Upper lobe of left lung (tissue), 6 donors: Measurements from ENCODE around the gene SYF2. TPM values are rescaled to one million over a fixed set of nuclear protein-coding genes. Genes with fewer than 3 reads are reported as not detected.

Experiments
- ATAC-seq, 2 donors: fragments of 200-7000 bp; cut with Tn5 transposase; one replicate each; pipeline ENCODE4 v1.9.1; 2022; ENCODE audit warnings: mild to moderate bottlenecking in 2 of 2, moderate library complexity in 2 of 2; ENCODE audit not compliant: low FRiP score in 2 of 2
- DNase-seq, 2 donors: peaks; one replicate each; pipeline ENCODE4 v3.0.0-alpha.2; 2019 to 2020
- H3K27ac ChIP-seq, 4 donors: fragments of 200-600 bp; sonication (generic); one replicate each; pipeline ENCODE4 v1.5.1; 2016 to 2019
- H3K27me3 ChIP-seq, 4 donors: fragments of 200-600 bp; sonication (generic); one replicate each; pipeline ENCODE4 v1.5.1; 2017 to 2019
- H3K36me3 ChIP-seq, 4 donors: fragments of 200-600 bp; sonication (generic); one replicate each; pipeline ENCODE4 v1.5.1; 2016 to 2019
- H3K4me1 ChIP-seq, 4 donors: fragments of 200-600 bp; sonication (generic); one replicate each; pipeline ENCODE4 v1.5.1; 2018 to 2019
- H3K4me3 ChIP-seq, 4 donors: fragments of 200-600 bp; sonication (generic); one replicate each; pipeline ENCODE4 v1.5.1; 2017 to 2019; ENCODE audit warnings: mild to moderate bottlenecking in 2 of 4, moderate library complexity in 1 of 4
- H3K9me3 ChIP-seq, 4 donors: fragments of 200-600 bp; sonication (generic); one replicate each; pipeline ENCODE4 v1.5.1; 2018 to 2019
- EP300 ChIP-seq, 4 donors: sonication (generic); formaldehyde crosslinking; IDR thresholded peaks; one replicate each; pipeline ENCODE4 v1.5.1; 2017; ENCODE audit warnings: antibody characterized with exemption in 4 of 4, control low read depth in 2 of 4
- POLR2A ChIP-seq, 4 donors: fragments of 450-650 bp; IDR thresholded peaks; one replicate each; pipeline ENCODE4 v1.5.1; 2016 to 2017; ENCODE audit warnings: antibody characterized with exemption in 4 of 4, mild to moderate bottlenecking in 2 of 4
- POLR2AphosphoS5 ChIP-seq, 2 donors: sonication (generic); formaldehyde crosslinking; IDR thresholded peaks; one replicate each; pipeline ENCODE4 v1.5.1; 2017; ENCODE audit warnings: antibody characterized with exemption in 2 of 2
- WGBS, 2 donors: methylation state at CpG; one replicate each; pipeline ENCODE4 v1.1.5; 2017 to 2018; 5-methylcytosine and 5-hydroxymethylcytosine counted together
- total RNA-seq, 6 donors: library from RNA; depleted of rRNA in 4 of 6; stranded (reverse); fragments of >200 nt in 4 of 6; gene quantifications; one replicate each; pipeline versions ENCODE4 v1.1.0 to v1.2.1, GENCODE V29; 2016 to 2021
- TF ChIP-seq, protein P1 (sequence below), 6 experiments: fragments of 450-650 bp in 4 of 6; fragments of 200-600 bp in 2 of 6; sonication (generic) in 2 of 6; IDR thresholded peaks; one replicate each; pipeline ENCODE4 v1.5.1; 2016 to 2019; ENCODE audit warnings: antibody characterized with exemption in 6 of 6
- donor health status: DM: no; HTN: no; CAD: no; lungs with moderate emphysema.
- donor health status: DM: no; HTN: yes; CAD: no; lungs with severe emphysema.

Gene SYF2
- total RNA-seq, 6 donors from 2014 or later, result 21.9 to 66.5 (median 39.5) TPM

DNA sequence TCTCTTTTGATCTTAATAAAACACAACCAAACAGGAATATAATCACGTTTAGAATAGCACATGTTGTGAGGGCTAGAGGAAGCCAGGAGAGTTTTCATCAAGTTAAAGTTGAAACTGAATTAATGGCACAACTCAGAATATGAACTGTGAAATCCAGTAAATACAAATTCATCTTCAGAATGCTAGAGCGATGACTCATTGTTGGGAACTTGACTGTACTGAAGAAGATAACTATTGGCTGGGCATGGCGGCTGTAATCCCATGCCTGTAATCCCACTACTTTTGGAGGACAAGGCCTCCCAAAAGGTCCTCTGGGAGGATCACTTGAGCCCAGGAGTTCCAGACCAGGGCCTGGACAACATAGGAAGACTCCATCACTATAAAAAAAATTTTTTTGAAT lies 8.8 kb downstream of the SYF2 start:
- no peaks in the 10 kb centered on the region for H3K4me1 ChIP-seq
- ATAC-seq, result no peak
- no peaks in the 10 kb centered on the region for H3K9me3 ChIP-seq
- H3K27ac ChIP-seq, result no peak overlapping the region
- no peak for TF ChIP-seq POLR2A (IDR thresholded peaks at IDR 0.05)
- TF ChIP-seq EP300 (IDR thresholded peaks at IDR 0.05), result no peak
- TF ChIP-seq POLR2AphosphoS5 (IDR thresholded peaks at IDR 0.05), result no peak
- TF ChIP-seq, protein P1, sequence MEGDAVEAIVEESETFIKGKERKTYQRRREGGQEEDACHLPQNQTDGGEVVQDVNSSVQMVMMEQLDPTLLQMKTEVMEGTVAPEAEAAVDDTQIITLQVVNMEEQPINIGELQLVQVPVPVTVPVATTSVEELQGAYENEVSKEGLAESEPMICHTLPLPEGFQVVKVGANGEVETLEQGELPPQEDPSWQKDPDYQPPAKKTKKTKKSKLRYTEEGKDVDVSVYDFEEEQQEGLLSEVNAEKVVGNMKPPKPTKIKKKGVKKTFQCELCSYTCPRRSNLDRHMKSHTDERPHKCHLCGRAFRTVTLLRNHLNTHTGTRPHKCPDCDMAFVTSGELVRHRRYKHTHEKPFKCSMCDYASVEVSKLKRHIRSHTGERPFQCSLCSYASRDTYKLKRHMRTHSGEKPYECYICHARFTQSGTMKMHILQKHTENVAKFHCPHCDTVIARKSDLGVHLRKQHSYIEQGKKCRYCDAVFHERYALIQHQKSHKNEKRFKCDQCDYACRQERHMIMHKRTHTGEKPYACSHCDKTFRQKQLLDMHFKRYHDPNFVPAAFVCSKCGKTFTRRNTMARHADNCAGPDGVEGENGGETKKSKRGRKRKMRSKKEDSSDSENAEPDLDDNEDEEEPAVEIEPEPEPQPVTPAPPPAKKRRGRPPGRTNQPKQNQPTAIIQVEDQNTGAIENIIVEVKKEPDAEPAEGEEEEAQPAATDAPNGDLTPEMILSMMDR (IDR thresholded peaks at IDR 0.05), result no peak
- DNase-seq, result no peak
- H3K36me3 ChIP-seq, result peaks cover 41 to 90% (median 76%) of the 10 kb centered on the region in 4 donors
- no peak overlapping the region for H3K4me3 ChIP-seq
- WGBS, 2 donors, result 82 to 87% methylated on average over 3 of the region's 3 CpGs
- no peaks in the 10 kb centered on the region for H3K27me3 ChIP-seq

DNA sequence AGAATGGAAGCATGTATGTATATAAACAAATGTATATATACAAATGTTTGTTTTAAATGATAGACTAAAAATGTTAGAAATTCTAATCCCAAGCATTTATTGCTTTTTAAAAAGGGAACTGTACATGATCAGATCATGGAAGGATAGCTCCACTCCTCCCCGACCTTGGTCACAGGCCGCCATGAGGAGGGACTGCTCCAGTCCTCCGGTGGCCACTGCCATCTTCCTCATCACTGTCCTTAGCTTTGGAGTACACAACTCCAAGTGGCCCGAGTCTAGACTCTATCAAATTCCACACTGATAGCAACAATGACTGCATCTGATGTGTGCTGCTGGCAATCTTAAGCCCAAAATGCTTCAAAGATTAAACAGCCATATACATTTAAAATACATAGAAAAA lies 9.7 kb downstream of the SYF2 start:
- no peak for DNase-seq
- Histone ChIP-seq H3K4me3 (no peak overlapping the region), H3K27me3 (no peaks in the 10 kb centered on the region), H3K4me1 (no peaks in the 10 kb centered on the region), H3K9me3 (no peaks in the 10 kb centered on the region), H3K36me3 (peaks cover 36 to 81% (median 69%) of the 10 kb centered on the region in 4 donors), H3K27ac (no peak overlapping the region)
- ATAC-seq, result no peak
- 95 to 100% methylated on average over 4 of the region's 4 CpGs for WGBS, 2 donors
- TF ChIP-seq EP300 (IDR thresholded peaks at IDR 0.05), result no peak
- TF ChIP-seq, protein P1 (IDR thresholded peaks at IDR 0.05), result no peak
- no peak for TF ChIP-seq POLR2A (IDR thresholded peaks at IDR 0.05)
- no peak for TF ChIP-seq POLR2AphosphoS5 (IDR thresholded peaks at IDR 0.05)

DNA sequence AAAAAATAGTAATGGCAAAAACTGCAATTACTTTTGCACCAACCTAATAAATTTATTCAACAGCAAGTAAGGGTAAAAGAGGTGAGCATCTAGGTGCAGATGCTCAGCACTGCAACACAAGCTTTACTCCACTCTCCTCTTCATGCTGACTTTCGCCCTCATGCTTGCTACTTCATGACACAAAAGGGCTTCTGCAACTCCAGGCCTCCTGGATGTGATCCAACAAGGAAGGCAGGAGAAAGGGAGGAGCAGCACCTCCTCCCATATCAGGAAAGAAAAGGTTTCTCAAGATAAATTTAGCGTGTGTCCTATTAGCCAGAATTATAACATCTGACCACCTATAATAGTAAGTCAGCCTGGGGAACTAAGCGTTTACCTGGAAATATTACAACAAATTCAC lies 11.6 kb downstream of the SYF2 start:
- no peak for DNase-seq
- TF ChIP-seq POLR2AphosphoS5 (IDR thresholded peaks at IDR 0.05), result no peak
- TF ChIP-seq, protein P1 (IDR thresholded peaks at IDR 0.05), result no peak
- Histone ChIP-seq H3K27ac (no peak overlapping the region), H3K36me3 (peaks cover 22 to 62% (median 50%) of the 10 kb centered on the region in 4 donors), H3K9me3 (no peaks in the 10 kb centered on the region), H3K4me3 (no peak overlapping the region), H3K4me1 (no peaks in the 10 kb centered on the region), H3K27me3 (no peaks in the 10 kb centered on the region)
- ATAC-seq, result no peak
- WGBS, 2 donors, result 88 to 89% methylated on average over 3 of the region's 3 CpGs

DNA sequence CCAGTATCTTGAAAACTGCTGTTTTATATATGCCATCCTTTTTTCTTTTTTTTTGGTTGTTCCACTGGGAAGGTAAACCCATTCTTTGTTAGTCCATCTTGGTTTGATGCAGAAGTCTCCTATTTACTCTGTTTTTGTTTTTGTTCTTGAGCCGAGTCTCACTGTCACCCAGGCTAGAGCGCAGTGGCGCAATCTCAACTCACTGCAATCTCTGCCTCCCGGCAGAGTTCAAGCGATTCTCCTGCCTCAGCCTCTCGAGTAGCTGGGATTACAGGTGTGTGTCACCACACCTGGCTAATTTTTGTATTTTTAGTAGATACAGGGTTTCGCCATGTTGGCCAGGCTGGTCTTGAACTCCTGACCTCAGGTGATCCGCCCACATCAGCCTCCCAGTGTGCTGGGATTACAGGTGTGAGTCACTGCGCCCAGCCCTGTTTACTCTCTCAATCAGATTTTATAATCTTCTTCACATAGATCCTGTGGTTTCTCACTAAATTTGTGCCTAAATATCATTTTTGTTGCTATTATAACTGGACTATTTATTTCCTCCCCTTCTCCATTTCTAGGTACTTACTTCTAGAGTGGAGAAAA lies 12.5 kb downstream of the SYF2 start:
- ATAC-seq (no peak), DNase-seq (no peak)
- Histone ChIP-seq H3K27me3 (no peaks in the 10 kb centered on the region), H3K27ac (no peak overlapping the region), H3K36me3 (peaks cover 15 to 53% (median 42%) of the 10 kb centered on the region in 4 donors), H3K9me3 (no peaks in the 10 kb centered on the region), H3K4me1 (no peaks in the 10 kb centered on the region), H3K4me3 (no peak overlapping the region)
- TF ChIP-seq, protein P1 (IDR thresholded peaks at IDR 0.05), result no peak
- TF ChIP-seq POLR2AphosphoS5 (IDR thresholded peaks at IDR 0.05) (no peak), EP300 (IDR thresholded peaks at IDR 0.05) (no peak), POLR2A (IDR thresholded peaks at IDR 0.05) (no peak)
- 97 to 98% methylated on average over 9 of the region's 9 CpGs for WGBS, 2 donors

DNA sequence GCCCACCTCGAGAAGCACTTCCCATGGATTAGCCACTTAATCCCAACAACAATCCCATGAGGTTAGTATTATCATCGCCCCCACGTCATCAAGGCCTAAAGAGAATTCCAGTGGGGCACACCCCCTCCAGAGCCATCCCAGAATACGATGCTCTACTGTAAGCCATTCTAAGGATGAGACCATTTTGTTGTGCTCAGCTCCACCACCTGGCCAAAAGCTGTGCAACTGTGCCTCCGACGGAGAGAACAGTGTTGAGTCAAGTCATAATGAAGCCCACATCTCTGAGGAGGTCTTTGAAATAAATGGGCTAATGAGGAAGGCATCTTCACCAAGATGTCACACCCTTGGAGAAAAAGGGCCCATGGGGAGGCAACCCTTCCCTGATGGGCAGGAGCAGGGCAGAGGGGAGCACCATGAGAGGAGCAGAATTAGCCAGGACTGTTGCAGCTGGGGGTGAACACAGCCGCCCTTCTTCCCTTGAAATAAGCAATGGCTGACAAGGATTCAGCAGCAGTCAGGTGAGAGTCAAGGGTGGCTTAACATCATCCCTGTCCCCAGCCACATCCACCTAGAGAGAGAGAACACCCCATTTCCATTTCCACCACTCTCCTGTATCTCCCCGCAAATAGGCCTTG lies 14.6 kb downstream of the SYF2 start:
- Histone ChIP-seq H3K4me1 (no peaks in the 10 kb centered on the region), H3K27ac (no peak overlapping the region), H3K36me3 (peaks cover 3 to 33% (median 22%) of the 10 kb centered on the region in 4 donors), H3K4me3 (no peak overlapping the region), H3K9me3 (no peaks in the 10 kb centered on the region), H3K27me3 (no peaks in the 10 kb centered on the region)
- DNase-seq (no peak), ATAC-seq (no peak)
- WGBS, 2 donors, result 90 to 93% methylated on average over 7 to 8 of the region's 8 CpGs
- TF ChIP-seq POLR2AphosphoS5 (IDR thresholded peaks at IDR 0.05), result no peak
- no peak for TF ChIP-seq POLR2A (IDR thresholded peaks at IDR 0.05)
- no peak for TF ChIP-seq EP300 (IDR thresholded peaks at IDR 0.05)
- TF ChIP-seq, protein P1 (IDR thresholded peaks at IDR 0.05), result no peak
